ENCODE measurements around the gene CENATAC. TPM values are rescaled to one million over a fixed set of nuclear protein-coding genes. Genes with fewer than 3 reads are reported as not detected.
A peak's percentile ranks its signal among the peaks of the same experiment; 100 is the strongest.
"Not testable (repeated sequence)": the region's sequence is repeated elsewhere in the genome, so short reads cannot be mapped to it uniquely, and the experiment has no call there.

The CENATAC gene
- total RNA-seq, 2 donors from 2014 or later = 11.9 to 19.0 TPM

DNA sequence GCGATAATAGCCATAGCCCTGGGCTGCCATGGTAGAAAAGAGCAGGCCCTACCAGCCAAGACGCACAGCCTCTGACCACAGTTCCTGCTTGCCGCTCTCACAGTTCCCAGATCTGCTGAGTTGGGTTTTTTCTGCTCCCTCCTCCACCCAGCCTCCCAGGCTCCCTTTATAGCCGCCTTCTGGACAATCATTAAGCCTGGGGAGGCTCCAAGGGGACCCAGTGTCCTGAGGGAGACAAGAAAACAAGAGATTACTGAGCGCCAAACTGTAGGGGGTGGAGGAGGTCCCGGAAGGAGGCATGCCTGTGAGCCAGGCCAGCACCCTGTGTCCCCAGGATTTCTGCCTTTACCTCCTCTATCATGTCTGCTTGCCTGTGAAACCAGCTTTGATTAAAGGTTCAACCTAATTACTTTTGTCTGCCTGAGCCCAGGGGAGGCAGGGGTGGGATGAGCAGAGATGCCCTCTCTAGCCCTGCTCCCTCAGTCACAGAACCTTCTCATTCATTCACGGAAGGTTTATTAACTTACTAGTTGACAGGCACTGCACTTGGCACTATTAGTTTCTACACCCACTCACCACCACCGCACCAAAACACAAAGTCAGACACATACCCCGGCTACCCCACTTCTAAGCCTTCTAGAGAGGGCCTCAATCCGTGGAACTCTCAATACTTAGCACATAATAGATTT, 31.5 kb downstream of the CENATAC start:
- intact Hi-C loops (cut with DNase I) = no loop called here
- TF ChIP-seq, protein P1, sequence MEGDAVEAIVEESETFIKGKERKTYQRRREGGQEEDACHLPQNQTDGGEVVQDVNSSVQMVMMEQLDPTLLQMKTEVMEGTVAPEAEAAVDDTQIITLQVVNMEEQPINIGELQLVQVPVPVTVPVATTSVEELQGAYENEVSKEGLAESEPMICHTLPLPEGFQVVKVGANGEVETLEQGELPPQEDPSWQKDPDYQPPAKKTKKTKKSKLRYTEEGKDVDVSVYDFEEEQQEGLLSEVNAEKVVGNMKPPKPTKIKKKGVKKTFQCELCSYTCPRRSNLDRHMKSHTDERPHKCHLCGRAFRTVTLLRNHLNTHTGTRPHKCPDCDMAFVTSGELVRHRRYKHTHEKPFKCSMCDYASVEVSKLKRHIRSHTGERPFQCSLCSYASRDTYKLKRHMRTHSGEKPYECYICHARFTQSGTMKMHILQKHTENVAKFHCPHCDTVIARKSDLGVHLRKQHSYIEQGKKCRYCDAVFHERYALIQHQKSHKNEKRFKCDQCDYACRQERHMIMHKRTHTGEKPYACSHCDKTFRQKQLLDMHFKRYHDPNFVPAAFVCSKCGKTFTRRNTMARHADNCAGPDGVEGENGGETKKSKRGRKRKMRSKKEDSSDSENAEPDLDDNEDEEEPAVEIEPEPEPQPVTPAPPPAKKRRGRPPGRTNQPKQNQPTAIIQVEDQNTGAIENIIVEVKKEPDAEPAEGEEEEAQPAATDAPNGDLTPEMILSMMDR (IDR thresholded peaks at IDR 0.05) = no peak
- Histone ChIP-seq H3K9ac (ENCODE audit: low read depth in 2 of 2, low read length in 2 of 2) (peak overlapping the region; percentile 87 to 92), H3K4me1 (peaks cover 5% of the 10 kb centered on the region), H3K9me3 (no peaks in the 10 kb centered on the region), H3K36me3 (no peaks in the 10 kb centered on the region), H3K4me3 (peak overlapping the region; percentile 58), H3K27ac (peak overlapping the region; percentile 75), H3K27me3 (no peaks in the 10 kb centered on the region)
- peak; percentile 91 for DNase-seq

DNA sequence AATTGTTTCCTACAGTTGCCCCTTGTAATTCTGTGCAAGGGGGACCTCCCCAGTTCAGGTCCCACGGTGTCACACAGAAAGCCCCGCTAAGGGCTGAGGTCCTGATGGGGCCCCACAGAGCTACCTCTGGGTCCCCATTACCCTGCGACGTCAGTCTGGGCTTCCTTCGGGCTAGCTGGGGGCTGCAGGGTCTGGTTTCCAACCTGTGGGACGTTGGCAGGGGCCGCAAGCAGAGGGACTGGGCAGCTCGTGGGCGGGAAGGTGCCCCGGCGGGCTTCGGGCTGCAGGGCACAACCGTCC, 32.0 kb downstream of the CENATAC start:
- Histone ChIP-seq H3K9ac (ENCODE audit: low read depth in 2 of 2, low read length in 2 of 2) (peak overlapping the region; percentile 87 to 92), H3K9me3 (no peaks in the 10 kb centered on the region), H3K4me1 (peaks cover 3% of the 10 kb centered on the region), H3K27me3 (no peaks in the 10 kb centered on the region), H3K36me3 (no peaks in the 10 kb centered on the region), H3K27ac (peak overlapping the region; percentile 75), H3K4me3 (peak overlapping the region; percentile 58)
- intact Hi-C loops (cut with DNase I) = no loop called here
- TF ChIP-seq, protein P1 (IDR thresholded peaks at IDR 0.05) = no peak
- DNase-seq = no peak

DNA sequence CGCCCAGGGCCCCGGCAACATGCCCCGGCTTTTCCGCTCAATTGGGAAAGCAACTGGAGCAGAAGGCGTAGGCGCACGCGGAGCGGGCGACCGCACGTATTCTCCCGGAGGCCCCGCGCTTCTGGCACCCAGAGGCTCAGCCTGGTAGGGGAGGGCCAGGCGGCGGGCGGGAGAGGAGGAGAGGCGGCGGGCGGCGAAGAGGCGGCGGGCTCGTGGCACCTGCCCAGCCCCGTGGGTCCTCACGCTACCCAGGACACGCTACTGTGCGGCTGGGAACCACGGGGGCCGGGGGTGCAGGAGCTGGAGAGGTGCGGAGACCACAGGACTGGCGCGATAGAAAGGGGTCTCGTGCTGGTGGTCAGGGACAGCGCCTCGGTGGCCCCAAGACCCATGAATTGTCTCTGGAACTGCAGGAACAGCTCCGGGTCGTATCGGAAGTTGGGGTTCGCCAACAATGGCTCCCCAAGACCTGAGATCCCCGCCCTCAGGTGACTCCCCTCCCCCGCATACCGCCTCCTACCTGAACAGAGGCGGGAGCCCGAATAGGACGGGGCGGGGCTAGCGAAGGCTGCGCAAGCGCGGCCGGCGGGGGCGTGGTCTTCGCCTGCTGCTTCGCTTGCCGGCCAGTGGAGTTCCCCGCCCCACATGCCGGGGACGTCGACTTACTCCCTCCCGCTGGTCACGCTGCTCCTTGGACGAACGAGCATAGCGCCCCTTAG, 32.5 kb downstream of the CENATAC start, which contains the start of gene SLC37A4:
SLC37A4 (minus strand) TSS at position 549 of the 719 bp plus-strand sequence.
- Histone ChIP-seq H3K27ac (peak within 1 kb of the TSS; percentile 75), H3K36me3 (no peaks in the 10 kb centered on the region), H3K4me3 (peak within 1 kb of the TSS; percentile 58), H3K27me3 (no peaks in the 10 kb centered on the region), H3K9me3 (no peaks in the 10 kb centered on the region), H3K4me1 (no peaks in the 10 kb centered on the region), H3K9ac (ENCODE audit: low read depth in 2 of 2, low read length in 2 of 2) (peak within 1 kb of the TSS; percentile 87 to 92)
- TF ChIP-seq, protein P1 (IDR thresholded peaks at IDR 0.05) = peak; percentile 83
- peak; percentile 99 for DNase-seq
- intact Hi-C loops (cut with DNase I) = no loop called here

DNA sequence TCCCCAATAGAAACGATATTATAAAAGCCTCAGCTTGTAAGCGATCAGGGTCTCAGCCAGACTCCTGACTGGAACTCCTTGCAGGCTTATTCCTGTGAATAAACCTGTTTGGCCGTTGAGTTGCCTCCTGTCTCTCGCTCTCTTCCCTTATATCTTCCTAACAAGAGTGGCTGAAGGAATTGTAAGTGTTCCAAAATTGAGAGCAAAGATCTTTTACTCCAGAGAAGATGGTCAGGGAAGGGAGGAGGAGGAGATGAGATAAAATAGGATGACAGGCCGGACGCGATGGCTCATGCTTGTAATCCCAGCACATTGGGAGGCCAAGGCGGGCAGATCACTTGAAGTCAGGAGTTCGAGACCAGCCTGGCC, 34.0 kb downstream of the CENATAC start:
- TF ChIP-seq, protein P1 (IDR thresholded peaks at IDR 0.05) = no peak
- no peaks in the 10 kb centered on the region for H3K27me3 ChIP-seq
- no peak overlapping the region for H3K4me3 ChIP-seq
- no peak for DNase-seq
- H3K4me1 ChIP-seq = no peaks in the 10 kb centered on the region
- intact Hi-C loops (cut with DNase I) = no loop called here
- no peaks in the 10 kb centered on the region for H3K36me3 ChIP-seq
- no peaks in the 10 kb centered on the region for H3K9me3 ChIP-seq
- H3K27ac ChIP-seq = no peak overlapping the region
- no peak overlapping the region for H3K9ac ChIP-seq (ENCODE audit: low read depth in 2 of 2, low read length in 2 of 2)

DNA sequence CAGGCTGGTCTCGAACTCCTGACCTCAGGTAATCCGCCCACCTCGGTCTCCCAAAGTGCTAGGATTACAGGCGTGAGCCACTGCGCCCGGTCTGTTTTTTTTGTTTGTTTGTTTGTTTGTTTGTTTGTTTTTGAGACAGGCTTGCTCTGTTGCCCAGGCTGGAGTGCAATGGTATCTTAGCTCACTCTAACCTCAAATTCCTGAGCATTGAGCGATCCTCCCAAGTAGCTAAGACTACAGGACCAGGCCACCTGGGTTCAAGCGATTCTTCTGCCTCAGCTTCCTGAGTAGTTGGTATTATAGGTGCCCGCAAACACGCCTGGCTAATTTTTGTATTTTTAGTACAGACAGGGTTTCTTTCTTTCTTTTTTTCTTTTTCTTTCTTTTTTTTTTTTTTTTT, 35.5 kb downstream of the CENATAC start:
- H3K9me3 ChIP-seq; intact Hi-C loops (cut with DNase I); DNase-seq; H3K27ac ChIP-seq; H3K27me3 ChIP-seq; H3K9ac ChIP-seq (ENCODE audit: low read depth in 2 of 2, low read length in 2 of 2); H3K36me3 ChIP-seq; H3K4me1 ChIP-seq; H3K4me3 ChIP-seq: not testable (repeated sequence)

DNA sequence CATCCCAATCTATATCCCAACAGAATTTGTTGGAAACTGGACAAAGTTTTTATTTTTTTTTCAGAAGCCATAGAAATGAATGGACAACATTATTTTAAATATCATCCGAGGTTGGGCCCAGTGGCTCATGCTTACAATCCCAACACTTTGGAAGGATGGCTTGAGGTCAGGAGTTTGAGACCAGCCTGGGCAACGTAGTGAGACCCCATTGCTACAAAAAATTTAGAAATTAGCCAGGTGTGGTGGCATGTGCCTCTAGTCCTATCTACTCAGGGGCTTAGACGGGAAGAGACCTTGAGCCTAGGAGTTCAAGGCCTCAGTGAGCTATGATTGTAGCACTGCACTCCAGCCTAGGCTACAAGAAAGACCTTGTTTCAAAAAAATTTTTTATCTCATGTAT, 36.9 kb downstream of the CENATAC start:
- Histone ChIP-seq H3K36me3 (no peaks in the 10 kb centered on the region), H3K4me3 (no peak overlapping the region), H3K9ac (ENCODE audit: low read depth in 2 of 2, low read length in 2 of 2) (no peak overlapping the region), H3K27ac (no peak overlapping the region), H3K9me3 (no peaks in the 10 kb centered on the region), H3K27me3 (no peaks in the 10 kb centered on the region), H3K4me1 (no peaks in the 10 kb centered on the region)
- TF ChIP-seq, protein P1 (IDR thresholded peaks at IDR 0.05) = no peak
- intact Hi-C loops (cut with DNase I) = no loop called here
- no peak for DNase-seq

All from colonic mucosa (tissue), 4 donors.